Testis (tissue), 2 donors: ENCODE measurements around the gene CADPS.

Experiments used
- POLR2A ChIP-seq: fragments of 450-650 bp; IDR thresholded peaks from one replicate; pipeline ENCODE4 v1.6.1; 2017; ENCODE audit warnings: antibody characterized with exemption, mild to moderate bottlenecking, moderate library complexity
- TF ChIP-seq, protein P1 (sequence below), 3 experiments: fragments of 450-650 bp in 2 of 3; fragments of 200-600 bp in 1 of 3; sonication (generic) in 1 of 3; IDR thresholded peaks; one replicate each; pipeline ENCODE4 v1.5.1; 2016 to 2019; ENCODE audit warnings: antibody characterized with exemption in 3 of 3, mild to moderate bottlenecking in 2 of 3, moderate library complexity in 1 of 3

DNA sequence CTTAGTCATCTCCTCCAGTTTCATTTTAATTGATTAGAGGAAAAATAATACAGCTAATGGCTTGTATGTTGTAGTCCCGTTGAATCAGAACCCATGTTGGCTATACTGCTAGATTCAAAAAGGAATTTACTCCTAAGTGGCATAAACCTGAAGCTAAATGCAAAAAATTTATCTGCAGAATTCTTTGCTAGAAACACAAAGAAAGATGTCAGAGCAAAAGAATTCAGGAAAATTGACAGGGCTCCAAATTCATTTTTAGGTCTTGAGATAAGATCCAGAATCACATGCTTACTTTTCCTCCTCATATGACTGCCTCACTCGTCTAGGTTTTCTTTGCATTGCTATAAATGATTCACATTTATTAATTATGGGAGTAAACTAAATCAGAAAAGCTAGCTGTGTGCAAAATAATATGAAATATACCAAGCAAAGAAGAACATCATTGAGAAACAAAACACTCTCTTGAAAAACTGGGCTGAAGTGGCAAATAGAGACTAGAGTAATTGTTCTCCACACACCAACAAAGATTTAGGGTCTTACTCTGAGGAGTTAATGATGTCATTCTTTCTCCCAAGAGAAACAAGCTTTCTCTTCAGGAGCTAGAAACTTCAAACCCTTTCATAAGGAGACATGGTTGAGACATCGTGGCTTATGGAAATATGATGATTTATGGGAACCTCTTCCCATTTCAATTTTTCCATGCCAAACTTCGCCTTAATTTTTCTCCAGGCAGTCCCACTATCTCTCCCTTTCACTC, 407.1 kb downstream of the CADPS start:
- TF ChIP-seq, protein P1, sequence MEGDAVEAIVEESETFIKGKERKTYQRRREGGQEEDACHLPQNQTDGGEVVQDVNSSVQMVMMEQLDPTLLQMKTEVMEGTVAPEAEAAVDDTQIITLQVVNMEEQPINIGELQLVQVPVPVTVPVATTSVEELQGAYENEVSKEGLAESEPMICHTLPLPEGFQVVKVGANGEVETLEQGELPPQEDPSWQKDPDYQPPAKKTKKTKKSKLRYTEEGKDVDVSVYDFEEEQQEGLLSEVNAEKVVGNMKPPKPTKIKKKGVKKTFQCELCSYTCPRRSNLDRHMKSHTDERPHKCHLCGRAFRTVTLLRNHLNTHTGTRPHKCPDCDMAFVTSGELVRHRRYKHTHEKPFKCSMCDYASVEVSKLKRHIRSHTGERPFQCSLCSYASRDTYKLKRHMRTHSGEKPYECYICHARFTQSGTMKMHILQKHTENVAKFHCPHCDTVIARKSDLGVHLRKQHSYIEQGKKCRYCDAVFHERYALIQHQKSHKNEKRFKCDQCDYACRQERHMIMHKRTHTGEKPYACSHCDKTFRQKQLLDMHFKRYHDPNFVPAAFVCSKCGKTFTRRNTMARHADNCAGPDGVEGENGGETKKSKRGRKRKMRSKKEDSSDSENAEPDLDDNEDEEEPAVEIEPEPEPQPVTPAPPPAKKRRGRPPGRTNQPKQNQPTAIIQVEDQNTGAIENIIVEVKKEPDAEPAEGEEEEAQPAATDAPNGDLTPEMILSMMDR (IDR thresholded peaks at IDR 0.05), result no peak
- no peak for TF ChIP-seq POLR2A
